HUDEP-2 (cell line): ENCODE data around the gene COPS2.
A peak's percentile ranks its signal among the peaks of the same experiment; 100 is the strongest.

ENCODE experiments used
- DNase-seq, 76 experiments: peaks; one replicate each; lab custom pipeline; 2025; ENCODE audit not compliant: unreplicated experiment in 76 of 76; lab: John Stamatoyannopoulos, UW

COPS2 gene

DNA sequence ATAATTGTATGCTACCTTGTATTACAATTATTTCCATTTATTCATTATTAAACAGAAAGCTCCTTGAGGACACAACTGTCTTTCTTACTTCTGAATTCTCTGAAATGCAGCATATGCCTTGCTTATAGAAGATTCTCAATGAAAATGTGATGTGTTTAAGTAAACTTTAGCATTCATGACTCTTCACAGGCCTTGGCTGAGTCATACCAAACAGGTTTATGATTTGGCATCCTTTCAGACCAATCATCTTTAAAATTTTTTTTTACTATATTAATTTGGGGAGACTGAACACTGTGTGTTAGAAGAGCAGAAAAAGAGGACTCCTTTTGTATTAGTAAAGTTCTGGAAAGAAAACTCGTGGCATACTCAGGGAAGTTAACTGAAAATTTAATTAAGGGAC is 8.3 kb upstream of the COPS2 start:
- no peak for DNase-seq

GRCh38 chr15:49155834-49156627 is 632 bp upstream of the COPS2 start:
- DNase-seq: peak in 3 of 76 experiments; percentile 8 to 28 (median 13)

DNA sequence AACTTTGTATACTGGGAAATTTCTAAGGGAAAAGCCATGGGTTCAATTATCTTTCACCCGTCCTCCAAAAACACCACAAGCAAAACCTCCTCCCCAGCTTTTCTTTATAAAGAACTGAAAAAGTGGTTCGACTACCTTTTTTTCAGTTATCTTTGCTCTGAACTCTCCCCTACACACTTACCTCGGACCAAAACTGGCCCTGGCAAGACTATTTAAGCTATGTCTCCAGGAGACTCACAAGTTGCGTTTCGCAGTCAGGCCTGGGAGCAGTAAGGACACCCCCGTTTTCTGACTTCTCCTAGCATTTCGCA is 645 bp downstream of the COPS2 start:
- peak in 2 of 76 experiments; percentile 20 to 25 for DNase-seq

DNA sequence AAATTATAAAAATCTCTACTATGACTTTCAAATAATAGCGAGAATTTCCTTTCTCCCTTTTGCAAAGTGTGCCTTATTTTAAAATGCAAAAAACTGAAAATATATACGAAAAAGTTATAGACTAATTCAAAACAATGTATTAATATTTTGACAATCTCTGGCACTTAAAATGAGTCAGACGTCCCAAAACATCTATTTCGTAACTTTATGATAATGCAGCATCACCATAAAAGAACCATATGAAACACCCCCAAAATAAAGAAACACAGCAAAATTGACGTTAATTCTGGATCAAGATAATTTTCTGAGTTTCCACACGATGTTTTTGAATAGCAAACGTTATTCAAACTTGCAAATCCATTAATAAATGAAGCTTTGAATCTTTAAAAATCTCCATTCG is 1.0 kb downstream of the COPS2 start:
- no peak for DNase-seq

DNA sequence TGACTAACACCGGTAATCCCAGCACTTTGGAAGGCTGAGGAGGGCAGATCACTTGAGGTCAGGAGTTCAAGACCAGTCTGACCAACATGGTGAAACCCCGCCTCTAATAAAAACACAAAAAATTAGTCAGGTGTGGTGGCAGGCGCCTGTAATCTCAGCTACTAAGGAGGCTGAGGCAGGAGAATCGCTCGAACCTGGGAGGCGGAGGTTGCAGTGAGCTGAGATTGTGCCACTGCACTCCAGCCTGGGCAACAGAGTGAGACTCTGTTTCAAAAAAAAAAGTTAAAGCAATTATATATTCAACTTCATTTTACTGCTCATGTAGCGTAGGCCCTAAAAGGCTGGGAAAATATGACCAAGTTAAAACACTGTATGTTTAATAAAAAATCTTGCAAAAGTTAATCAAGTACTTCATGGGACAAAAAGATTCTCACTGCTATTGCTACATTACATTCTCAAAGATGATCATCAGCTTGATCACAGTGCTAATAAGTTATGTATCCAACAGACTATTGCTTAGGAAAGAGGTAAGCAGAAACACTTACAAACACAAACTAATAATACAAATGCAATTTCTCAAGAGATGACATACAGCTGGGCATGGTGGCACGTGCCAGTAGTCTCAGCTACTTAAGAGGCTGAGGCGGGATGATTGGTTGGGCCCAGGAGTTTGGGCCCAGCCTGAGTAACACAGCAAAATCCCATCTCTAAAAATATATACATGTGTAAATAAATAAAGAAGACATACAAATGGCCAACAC is 2.7 kb downstream of the COPS2 start:
- DNase-seq: no peak

DNA sequence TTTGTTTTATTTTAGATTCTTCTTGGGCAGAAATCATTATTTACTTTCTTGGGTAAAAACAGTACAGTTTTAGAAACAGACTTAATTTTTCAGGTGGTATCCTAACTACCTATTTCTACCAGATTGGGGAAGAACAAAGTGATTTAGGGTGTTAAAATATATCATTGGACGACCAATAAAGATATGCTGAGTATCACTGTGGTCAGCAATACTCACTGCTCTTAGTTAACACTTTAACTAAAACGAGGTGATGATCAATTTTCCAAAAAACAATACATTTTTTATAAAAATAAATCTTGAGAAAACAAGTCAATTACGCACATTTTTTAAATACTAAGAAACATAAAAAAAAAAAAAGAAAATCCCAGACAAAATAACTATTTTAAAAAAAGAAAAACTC is 3.6 kb downstream of the COPS2 start:
- DNase-seq: no peak

- DNase-seq: no peak
These were observed 6.7 kb downstream of the COPS2 start for GRCh38 chr15:49148727-49149126.

- no peak for DNase-seq
These were observed 7.1 kb downstream of the COPS2 start for GRCh38 chr15:49148298-49148697.

GRCh38 chr15:49145651-49146609 is 9.5 kb downstream of the COPS2 start:
- peak in 24 of 76 experiments; percentile 2 to 40 (median 16) for DNase-seq

DNA sequence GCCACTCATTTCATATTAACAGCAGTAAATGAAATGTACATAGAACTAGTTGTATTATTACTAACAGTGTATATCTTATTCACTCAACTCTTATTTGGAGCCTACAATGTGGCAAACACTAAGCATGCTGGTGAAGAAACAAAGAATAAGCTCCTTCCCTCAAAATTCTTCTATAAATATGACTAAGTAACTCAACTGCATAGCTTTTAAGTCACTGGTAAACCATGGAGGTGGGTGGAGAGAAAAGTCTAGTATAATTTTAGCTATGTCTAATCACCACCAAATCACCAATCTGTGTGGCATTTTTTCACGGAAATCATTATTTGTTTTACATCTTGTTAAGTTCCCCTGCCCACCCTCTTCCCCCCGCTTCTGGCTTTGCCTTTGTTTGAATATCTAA is 17.5 kb downstream of the COPS2 start:
- no peak for DNase-seq

DNA sequence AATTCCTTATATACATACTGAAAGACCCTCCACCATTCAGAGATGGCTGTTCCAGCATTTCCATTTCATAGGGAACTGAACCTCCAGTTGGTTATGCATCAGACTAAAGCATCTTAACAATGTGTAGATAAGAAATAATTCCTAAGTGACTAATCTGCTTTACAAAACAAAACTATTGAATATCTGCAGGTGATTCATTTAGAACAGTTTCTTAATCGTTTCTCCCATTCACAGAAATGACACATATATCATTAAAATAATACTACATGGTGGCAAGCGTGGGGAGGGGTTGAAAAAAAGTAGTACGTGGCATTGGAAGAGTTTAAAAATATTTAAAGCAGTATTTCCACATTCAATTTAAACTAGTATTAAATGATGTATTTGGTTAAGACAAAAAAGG is 19.5 kb downstream of the COPS2 start:
- no peak for DNase-seq

DNA sequence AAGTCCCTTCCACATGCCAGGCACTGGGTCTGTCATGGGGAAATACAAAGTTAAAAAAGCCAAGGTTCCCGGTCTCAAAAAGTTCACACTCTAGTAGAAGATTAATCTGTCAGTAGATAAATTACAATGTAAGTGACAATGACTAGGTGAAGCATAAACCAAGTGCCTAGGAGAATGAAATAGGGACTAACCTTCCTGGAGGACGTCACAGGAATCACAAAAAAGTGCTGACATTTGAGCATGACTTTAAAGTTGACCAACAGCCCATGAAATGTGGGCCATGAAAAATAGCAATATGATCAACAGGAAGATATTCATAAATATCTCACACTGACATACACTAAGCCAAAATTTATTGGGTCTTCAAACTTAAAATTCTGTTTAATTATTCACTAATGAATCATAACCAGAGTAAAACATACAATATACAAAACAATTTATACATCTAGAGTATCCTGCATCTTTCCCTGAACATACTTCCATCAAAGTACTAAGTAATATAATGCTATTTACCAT is 20.0 kb downstream of the COPS2 start:
- DNase-seq: no peak

DNA sequence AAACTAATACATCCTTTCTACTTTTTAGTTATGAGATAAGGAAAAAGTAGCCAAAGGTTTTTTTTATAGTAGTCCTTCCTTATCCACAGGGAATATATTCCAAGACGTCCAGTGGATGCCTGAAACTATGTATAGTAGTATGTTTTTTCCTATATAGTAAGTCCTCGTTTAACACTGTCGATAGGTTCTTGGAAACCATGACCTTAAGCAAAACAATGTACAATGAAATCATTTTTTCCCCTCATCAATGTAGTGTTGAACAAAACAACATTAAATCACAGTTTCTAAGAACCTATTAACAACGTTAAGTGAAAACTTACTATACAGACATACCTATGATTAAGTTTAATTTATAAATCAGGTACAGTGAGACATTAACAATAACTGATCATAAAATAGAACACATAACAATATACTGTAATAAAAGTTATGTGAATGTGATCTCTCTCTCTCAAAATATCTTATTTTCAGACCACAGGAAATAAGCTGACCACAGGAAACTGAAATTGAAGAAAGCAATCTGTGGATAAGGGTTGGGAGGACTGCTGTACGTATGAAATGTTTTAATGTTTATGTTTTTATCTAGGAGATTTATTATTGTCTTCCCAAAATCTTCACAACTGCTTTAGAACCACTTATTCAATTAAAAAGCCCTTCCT is 20.6 kb downstream of the COPS2 start:
- no peak for DNase-seq

GRCh38 chr15:49131403-49131802 is 24.0 kb downstream of the COPS2 start:
- DNase-seq: peak in 1 of 76 experiments; percentile 1

- DNase-seq: no peak
These were observed 31.0 kb downstream of the COPS2 start for GRCh38 chr15:49124371-49124770.

DNA sequence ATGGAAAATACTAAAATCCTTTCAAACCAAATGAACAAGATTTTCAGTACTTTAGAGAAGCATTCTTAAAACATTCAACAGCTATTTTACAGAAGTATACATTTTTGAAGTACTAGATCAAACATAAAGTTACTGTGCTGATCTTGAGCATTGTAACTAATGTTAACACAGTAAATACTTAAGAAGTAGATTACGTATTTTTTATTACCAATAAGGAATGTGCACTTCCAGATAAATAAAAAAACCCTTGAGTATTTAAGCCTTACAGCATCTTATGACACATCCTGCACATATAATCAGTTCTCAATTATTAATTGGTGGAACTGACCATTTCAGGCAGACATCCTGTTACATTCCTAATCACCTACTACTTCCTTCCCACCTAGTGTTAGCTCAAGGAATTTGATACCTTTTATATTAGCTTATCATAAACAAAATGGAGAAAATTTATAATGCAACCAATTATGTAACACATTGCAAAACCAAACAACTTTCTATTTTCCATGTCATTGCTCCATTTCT is 32.8 kb downstream of the COPS2 start:
- DNase-seq: no peak

DNA sequence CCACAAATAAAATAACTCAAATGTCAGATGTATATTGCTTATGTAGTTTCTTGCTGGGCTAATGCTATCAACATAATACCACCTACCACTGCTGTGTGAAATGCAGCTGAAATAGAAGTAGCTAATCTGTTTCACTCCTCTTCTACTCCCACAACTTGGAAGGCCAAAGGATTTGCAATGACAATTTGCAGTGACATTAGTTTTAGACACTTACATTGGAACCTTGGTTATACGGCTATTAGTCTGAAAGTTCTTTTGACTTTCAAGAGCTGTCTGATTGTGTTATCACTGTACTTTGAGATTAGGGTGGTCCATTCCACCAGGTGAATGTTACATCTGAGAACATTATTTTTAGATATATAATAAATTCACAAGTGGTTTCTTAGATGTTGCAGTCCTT is 33.5 kb downstream of the COPS2 start:
- no peak for DNase-seq

- DNase-seq: no peak
These were observed 34.6 kb downstream of the COPS2 start for GRCh38 chr15:49120832-49121231.

DNA sequence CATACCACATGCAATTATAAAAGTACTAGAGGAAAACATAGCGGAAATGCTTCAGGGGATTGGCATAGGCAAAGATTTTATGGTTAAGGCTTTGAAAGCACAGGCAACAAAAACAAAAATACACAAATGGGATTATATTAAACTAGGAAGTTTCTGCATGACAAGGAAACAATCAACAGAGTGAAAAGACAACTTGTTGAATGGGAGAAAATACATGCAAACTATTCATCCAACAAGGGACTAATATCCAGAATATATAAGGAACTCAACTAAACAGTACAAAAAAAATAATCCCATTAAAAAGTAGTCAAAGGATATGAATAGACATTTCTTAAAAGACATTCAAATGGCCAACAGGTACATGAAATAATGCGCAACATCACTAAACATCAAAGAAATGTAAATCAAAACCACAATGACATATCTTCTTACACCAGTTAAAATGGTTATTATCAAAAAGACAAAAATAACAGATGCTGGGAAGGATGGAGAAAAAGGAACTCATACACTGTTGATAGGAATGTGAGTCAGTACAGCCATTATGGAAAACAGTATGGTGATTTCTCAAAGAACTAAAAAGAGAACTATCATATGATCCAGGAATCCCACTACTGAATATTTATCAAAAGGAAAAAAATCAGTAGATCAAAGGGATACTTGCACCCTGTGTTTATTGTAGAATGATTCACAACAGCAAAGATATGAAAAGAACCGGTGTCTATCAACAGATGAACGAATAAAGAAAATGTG is 39.1 kb downstream of the COPS2 start:
- no peak for DNase-seq
